Nucleus accumbens (tissue), 56 donors: ENCODE data around the gene LRRC8C.
"Not testable (repeated sequence)": the region's sequence is repeated elsewhere in the genome, so short reads cannot be mapped to it uniquely, and the experiment has no call there.

Source experiments
- DNase-seq, 56 donors: peaks; one replicate each; lab custom pipeline; 2025; lab: John Stamatoyannopoulos, UW

LRRC8C gene

DNA sequence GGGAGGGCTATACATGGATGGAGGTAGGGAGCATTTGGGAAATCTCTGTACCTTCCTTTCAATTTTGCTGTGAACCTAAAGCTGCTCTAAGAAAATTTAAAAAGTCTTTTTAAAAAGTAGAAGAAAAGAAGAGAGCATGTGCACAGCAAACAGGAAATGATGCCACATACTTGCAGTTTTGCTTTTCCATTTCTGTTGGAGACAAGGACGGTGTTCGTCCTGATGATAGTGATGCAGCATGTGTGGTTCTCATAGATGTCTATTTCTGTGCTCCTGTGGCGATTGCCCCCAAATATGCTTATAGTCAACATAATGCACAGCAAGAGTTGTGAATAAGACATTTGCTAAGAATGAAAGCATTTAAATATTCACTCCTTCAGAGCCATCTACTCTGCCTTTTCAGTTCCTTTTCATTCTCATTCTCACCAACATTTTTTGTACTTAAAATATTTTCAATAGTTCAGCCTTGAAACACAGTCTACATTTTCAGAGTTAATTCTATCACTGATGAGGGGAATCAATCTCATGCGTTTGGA, 66.6 kb downstream of the LRRC8C start:
- DNase-seq: no peak

- no peak for DNase-seq
These were observed 68.9 kb downstream of the LRRC8C start for GRCh38 chr1:89701746-89702241.

DNA sequence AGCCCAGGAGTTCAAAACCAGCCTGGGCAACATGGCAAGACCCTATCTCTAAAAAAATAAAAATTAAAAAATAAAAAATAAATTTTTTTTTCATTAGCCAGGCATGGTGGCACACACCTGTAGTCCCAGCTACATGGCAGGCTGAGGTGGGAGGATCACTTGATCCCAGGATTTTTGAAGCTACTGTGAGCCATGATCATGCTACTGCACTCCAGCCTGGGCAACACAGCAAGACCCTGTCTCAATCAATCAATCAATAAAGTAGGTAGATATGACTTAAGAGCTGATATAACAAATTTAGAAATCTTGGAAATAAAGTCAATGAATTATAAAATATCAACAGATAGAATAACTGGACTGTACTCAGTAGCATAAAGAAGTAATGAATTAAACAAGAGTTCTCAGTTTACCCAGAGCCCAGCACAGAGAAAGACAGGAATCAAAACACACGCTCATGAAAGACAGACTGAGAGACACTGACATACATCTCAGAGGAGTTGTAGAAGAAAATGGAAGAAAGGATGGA, 69.7 kb downstream of the LRRC8C start:
- DNase-seq: no peak

DNA sequence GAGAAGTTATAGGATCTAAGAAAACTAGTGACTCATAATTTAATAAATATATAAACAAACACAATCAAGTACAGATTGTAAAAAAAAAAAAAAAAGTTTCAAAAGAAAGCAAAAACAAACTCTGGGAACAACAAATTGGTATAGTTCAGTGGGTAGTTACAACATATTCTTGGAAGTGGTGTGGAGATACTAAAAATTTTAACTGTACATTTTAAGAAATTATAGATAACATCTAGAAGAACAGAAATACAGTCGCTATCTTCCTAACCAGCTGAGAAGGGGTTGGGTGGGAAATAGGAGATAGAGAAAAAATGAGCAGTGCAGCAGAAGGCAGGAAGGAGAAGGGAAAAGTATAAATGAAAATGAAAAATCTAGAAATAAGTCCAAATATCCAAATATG, 70.5 kb downstream of the LRRC8C start:
- DNase-seq: no peak

DNA sequence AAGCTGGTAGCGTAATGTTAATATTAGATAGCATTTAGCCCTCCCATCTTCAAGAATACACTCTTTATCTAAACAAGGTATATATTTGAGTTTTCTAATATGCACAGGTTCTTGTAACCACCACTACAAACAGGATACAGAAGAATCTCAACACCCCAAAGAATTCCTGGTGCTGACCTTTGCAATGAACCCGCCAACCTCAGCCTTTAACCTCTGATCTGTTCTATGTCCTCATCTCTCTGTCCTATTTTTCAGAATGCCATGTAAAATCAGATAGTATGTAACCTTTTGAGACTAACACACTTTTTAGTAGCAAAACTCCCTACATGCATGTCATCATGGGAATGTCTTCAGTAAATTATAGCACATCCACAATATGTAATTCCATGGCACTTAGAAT, 71.1 kb downstream of the LRRC8C start:
- DNase-seq: no peak

- not testable (repeated sequence) for DNase-seq
These were observed 72.0 kb downstream of the LRRC8C start for GRCh38 chr1:89704885-89705284.

DNA sequence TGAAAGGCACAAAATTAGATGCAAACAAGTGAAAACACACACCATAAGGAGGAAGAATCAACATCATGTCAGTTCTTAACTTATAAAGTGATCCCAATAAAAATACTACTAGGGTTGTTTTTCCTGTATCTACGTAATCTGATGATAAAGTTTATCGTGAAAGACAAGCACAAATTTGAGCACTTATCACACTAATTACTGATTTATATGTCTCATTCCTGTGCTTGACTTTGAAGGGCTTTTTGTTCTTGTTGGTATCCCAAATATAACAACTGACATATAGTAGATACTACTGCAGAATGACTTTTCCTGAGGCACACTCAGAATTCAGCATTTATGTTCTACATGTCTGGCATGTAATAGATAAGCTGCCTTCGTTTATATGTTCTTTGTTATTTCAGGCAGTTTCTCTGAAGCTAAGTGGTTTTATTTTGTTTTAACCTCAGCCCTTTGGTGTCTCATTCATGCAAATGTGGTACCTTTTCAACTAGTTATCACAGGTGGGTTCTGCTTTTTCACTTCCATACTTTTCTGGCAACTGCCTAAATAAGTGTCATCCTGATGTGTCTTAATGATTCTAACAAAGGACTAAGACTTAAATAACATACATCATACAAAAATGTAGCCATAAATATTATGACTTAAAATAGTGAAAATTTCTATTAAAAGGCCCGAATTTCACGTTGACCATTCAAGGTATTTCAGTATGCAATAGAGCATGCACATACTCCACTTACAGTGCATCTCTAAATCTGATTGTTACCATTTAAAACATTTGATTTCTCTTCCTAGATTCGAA, 73.2 kb downstream of the LRRC8C start:
- no peak for DNase-seq

- DNase-seq: no peak
These were observed 73.7 kb downstream of the LRRC8C start for GRCh38 chr1:89706700-89707012.

DNA sequence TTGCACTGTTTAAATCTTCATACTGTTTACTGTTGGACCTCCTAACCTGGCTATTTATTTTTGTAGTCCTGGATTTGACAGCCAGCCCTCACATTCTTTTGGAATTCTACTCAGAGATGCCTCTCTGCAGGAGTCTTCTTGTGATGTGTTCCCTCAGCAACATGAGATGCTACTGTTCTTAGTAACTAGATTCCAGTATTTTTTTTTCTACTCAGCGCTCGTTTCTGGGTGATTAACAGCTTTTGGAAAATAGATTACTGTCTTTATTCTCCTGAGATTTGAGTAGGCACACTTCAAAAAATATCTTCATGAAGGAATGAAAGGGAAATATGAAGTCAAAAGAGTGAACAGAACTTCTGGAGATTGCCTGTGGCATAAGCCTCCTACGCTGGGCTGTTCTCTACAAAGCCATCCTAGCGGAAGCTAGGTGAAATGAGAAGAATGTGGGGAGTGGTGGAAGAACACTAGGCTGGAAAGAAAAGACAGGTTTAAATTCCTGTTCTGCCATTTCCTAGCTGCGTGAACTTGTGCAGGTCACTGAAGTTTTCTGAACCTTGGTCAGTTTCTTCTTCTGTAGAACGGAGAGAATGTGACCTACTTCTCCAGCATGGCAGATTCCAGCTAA, 75.9 kb downstream of the LRRC8C start:
- DNase-seq: peak in 8 of 56 donors; percentile 6 to 47 (median 32)

GRCh38 chr1:89710498-89711139, 77.7 kb downstream of the LRRC8C start:
- DNase-seq: no peak

- DNase-seq: no peak
These were observed 78.3 kb downstream of the LRRC8C start for GRCh38 chr1:89711140-89711778.

DNA sequence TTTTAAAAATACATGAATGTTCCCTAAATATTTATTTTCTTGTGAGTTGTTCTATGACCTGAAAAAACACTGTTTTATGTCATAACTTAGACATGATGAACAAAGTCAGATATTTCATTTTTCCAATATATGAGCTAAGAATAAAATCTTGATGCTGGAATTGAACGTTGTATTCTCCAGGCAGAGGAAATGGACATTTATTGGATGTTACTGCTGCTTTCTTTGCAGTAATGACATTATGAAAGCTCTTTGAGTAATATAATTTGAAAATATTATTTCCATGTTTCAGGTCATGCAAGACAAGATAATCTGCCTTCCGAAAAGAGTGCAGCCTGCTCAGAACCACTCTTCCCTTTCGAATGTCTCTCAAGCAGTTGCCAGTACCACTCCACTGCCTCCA, 79.5 kb downstream of the LRRC8C start:
- DNase-seq: no peak

DNA sequence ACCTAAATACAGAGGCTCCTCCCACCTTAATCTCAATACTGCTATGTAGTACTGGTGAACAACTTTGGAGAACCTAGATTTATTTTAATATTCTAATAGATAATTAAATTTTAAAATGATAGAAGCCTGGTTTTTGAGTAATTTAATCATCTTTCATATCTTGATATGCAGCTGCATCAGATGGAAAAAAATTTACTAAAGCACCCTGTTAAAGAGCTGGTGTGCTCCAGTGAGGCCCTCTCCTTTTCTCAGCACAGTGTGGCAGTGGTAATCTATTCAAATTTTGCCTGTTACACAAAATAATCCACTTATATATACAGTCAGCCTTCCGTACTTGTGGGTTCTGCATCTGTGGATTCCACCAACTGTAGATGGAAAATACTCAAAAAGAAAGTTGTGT, 82.8 kb downstream of the LRRC8C start:
- no peak for DNase-seq

DNA sequence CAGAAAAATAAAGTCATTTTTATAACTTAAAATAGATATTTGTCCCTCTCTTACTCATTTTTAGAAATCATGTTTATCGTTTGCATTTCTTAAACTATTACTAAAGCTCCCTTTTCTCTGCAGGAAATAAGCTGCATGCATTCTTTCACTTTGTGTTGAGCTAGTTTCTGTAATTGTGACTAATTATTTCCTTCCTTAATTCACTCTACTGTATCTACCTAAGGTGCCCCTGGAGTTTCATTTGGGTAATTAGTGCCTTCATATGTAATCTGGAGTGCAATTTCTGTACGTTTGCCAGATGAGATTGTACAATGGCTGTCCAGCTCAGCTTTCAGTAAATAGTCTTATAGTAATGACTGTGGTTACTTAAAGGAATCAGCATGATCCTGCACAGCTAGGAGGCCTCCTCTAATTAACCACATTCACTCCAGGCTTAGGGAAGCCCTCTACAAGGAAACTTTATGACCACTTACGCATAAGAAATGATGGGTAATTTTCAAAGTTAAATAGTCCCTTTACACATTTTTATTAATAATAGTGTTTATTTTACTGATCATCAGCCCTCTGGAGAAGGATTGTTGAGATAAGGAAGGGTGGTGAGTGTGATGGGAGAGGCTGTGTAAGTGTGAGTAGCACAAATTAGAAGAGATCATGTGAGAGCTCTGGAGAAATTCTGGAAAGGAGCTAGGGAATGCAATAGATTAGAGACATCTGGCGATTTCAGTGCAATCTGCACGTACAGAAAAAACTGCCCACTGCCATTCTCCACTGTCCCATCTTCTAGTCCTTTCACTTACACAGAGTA, 86.8 kb downstream of the LRRC8C start:
- no peak for DNase-seq

DNA sequence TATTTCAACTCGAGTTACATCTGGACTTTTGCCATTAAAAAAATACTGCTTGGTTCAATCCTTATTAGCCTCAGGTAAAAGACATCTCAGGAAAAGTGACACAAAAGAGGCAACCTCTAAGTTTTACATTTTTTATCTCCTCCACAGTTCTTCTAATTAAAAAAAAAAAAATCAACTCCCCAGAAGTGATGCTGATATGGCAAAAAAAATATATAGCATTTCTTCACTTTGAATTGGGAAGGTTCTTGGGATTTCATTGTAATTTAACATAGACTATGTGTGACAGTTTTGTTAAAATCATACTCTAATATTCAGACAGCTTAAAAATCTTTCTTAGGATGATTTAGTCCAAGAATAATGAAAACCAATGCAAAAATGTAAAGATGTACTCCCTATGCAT, 87.9 kb downstream of the LRRC8C start:
- DNase-seq: no peak

DNA sequence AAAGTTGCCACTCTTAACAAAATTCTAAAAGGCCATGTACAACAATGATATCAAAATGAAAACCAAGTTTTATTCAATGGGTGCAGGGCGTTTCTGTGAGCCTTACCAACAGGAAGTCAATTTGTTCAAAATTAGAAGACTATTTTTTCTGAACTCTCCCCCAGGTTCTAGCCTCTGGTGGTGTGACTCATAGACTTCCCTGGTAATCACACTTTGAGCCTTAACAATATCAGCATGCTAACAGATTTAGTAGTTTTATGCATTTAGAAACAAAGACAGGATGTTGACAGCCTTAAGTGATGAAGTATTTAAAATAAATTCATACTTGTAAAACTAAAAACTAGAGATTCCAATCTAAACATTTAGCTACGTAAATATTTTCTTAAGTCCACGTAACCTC, 88.4 kb downstream of the LRRC8C start:
- DNase-seq: no peak

DNA sequence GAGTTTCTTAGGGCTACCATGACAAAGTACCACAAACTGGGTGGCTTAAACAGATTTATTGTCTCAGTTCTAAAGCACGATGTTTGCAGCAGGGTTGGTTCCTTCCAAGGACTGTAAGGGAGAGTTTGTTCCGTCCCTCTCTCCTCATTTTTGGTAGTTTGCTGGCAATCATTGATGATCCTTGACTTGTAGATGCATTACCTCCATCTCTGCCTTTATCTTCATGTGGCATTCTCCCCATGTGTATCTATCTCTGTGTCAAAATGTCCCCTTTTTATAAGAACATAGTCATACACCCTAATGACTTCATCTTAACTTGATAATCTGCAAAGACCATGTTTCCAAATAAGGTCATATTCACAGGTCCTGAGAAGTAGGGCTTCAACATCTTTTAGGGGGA, 90.2 kb downstream of the LRRC8C start:
- DNase-seq: no peak

DNA sequence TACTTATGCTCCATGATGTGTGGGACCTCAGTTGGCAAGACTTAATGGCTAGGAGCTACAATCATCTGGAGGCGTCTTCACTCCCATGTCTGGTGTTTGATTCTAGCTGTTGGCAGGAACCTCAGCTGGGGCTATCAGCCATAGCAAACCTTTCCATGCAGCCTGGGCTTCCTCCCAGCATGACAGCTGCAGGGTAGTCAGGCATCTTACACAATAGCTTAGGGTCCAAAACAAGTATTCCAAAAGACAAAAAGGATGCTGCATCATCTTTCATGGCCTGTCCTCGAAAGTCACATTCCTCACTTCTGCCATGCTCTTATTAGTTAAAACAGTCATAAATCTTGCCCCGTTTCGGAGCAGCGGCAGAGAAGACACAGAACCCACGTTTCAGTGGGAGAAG, 90.9 kb downstream of the LRRC8C start:
- DNase-seq: no peak

GRCh38 chr1:89724369-89725010, 91.6 kb downstream of the LRRC8C start:
- DNase-seq: no peak

- DNase-seq: no peak
These were observed 92.1 kb downstream of the LRRC8C start for GRCh38 chr1:89725011-89725370.
